ENCODE measurements around the gene COX10.
A peak's percentile ranks its signal among the peaks of the same experiment; 100 is the strongest.
"Not testable (repeated sequence)": the region's sequence is repeated elsewhere in the genome, so short reads cannot be mapped to it uniquely, and the experiment has no call there.

COX10 gene

DNA sequence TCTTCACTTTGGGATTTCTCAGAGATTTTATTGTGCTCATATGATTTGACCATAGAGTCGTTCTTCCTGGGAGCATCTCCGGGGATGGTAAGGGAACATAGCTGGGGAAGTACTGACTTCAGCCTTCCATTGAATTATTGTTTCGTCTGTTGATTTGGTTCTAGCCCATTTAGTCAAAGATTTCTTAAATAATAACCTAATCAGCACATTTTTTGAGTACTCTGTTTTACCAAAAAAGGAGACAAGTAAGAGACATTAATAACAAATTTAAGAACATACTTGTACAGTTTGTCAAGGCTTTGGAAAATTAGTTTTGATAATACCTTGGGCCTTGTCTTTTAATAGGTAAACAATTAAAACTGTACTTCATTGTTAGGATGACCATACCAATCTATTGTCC, 89.4 kb downstream of the COX10 start:
- Mint-ChIP-seq H3K27me3 (ENCODE audit: low read depth, poor library complexity) (no peaks in the 10 kb centered on the region), H3K4me1 (no peaks in the 10 kb centered on the region), H3K4me3 (no peak overlapping the region), H3K36me3 (ENCODE audit: low read depth) (peaks cover 22% of the 10 kb centered on the region), H3K27ac (no peak overlapping the region), H3K9me3 (peaks cover 3% of the 10 kb centered on the region)
- no peak for TF ChIP-seq CTCF (IDR thresholded peaks at IDR 0.05)
- no peak for DNase-seq

GRCh38 chr17:14161419-14161818, 92.1 kb downstream of the COX10 start:
- no peaks in the 10 kb centered on the region for H3K4me1 Mint-ChIP-seq
- peak overlapping the region; percentile 3 for H3K27ac Mint-ChIP-seq
- H3K9me3 Mint-ChIP-seq = no peaks in the 10 kb centered on the region
- H3K4me3 Mint-ChIP-seq = no peak overlapping the region
- no peak for DNase-seq
- H3K36me3 Mint-ChIP-seq (ENCODE audit: low read depth) = peaks cover 15% of the 10 kb centered on the region
- no peaks in the 10 kb centered on the region for H3K27me3 Mint-ChIP-seq (ENCODE audit: low read depth, poor library complexity)
- no peak for TF ChIP-seq CTCF (IDR thresholded peaks at IDR 0.05)

DNA sequence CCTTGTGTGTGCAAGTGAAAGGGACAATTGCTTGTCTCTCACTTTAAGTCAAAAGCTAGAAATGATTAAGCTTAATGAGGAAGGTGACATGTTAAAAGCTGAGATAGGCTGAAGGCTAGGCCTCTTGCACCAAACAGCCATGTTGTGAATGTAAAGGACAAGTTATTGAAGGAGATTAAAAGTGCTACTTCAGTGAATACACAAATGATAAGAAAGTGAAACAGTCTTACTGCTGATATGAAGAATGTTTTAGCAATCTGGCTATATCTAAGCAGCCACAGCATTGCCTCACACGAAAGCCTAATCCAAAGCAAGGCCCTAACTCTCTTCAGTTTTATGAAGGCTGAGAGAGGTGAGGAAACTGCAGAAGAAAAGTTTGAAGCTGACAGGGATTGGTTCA, 96.3 kb downstream of the COX10 start:
- no peaks in the 10 kb centered on the region for H3K4me1 Mint-ChIP-seq
- H3K4me3 Mint-ChIP-seq = no peak overlapping the region
- no peaks in the 10 kb centered on the region for H3K27me3 Mint-ChIP-seq (ENCODE audit: low read depth, poor library complexity)
- no peak overlapping the region for H3K27ac Mint-ChIP-seq
- H3K36me3 Mint-ChIP-seq (ENCODE audit: low read depth) = peaks cover 48% of the 10 kb centered on the region
- no peak for TF ChIP-seq CTCF (IDR thresholded peaks at IDR 0.05)
- peaks cover 35% of the 10 kb centered on the region for H3K9me3 Mint-ChIP-seq
- DNase-seq = no peak

GRCh38 chr17:14167831-14168230, 98.5 kb downstream of the COX10 start:
- not testable (repeated sequence) for H3K27ac Mint-ChIP-seq; H3K4me3 Mint-ChIP-seq; H3K4me1 Mint-ChIP-seq; DNase-seq; H3K27me3 Mint-ChIP-seq (ENCODE audit: low read depth, poor library complexity)
- peaks cover 35% of the 10 kb centered on the region for H3K9me3 Mint-ChIP-seq
- H3K36me3 Mint-ChIP-seq (ENCODE audit: low read depth) = peaks cover 48% of the 10 kb centered on the region

DNA sequence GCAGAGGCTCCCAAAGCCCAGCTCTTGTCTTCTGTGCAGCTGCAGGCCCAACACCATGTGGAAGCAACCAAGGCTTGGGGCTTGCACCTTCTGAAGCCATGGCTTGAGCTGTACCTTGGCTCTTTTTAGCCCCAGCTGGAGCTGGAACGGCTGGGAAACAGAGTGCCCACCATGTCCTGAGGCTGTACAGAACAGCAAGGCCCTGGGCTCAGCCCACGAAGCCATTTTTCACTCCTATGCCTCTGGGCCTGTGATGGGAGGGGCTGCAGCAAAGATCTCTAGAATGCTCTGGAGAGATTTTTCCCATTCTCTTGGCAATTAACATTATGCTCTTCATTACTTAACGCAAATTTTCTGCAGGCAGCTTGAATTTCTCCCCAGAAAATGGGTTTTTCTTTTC, 99.3 kb downstream of the COX10 start:
- H3K36me3 Mint-ChIP-seq (ENCODE audit: low read depth) = peaks cover 44% of the 10 kb centered on the region
- no peak overlapping the region for H3K27ac Mint-ChIP-seq
- H3K27me3 Mint-ChIP-seq (ENCODE audit: low read depth, poor library complexity) = no peaks in the 10 kb centered on the region
- H3K9me3 Mint-ChIP-seq = peaks cover 35% of the 10 kb centered on the region
- H3K4me1 Mint-ChIP-seq = no peaks in the 10 kb centered on the region
- DNase-seq = no peak
- H3K4me3 Mint-ChIP-seq = no peak overlapping the region
- TF ChIP-seq CTCF (IDR thresholded peaks at IDR 0.05) = no peak

DNA sequence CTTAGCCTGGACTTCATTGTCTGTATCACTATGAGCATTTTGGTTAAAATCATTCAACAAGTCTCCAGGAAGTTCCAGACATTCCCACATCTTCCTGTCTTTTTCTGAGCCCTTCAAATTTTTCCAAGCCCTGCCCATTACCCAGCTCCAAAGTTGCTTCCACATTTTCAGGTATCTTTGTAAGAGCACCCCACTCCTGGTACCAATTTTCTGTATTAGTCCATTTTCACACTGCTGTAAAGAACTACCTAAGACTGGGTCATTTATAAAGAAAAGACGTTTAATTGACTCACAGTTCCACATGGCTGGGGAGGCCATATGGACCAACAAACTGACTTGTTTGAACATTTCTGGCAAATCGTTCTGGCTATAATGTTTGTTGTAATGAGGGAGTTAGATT, 100.0 kb downstream of the COX10 start:
- H3K4me1 Mint-ChIP-seq = no peaks in the 10 kb centered on the region
- no peak overlapping the region for H3K27ac Mint-ChIP-seq
- no peak for TF ChIP-seq CTCF (IDR thresholded peaks at IDR 0.05)
- no peaks in the 10 kb centered on the region for H3K27me3 Mint-ChIP-seq (ENCODE audit: low read depth, poor library complexity)
- H3K4me3 Mint-ChIP-seq = no peak overlapping the region
- H3K9me3 Mint-ChIP-seq = peaks cover 35% of the 10 kb centered on the region
- no peak for DNase-seq
- peaks cover 41% of the 10 kb centered on the region for H3K36me3 Mint-ChIP-seq (ENCODE audit: low read depth)

Measured in nephron progenitor cell (in vitro differentiated cells).